Gastroesophageal sphincter (tissue), 3 donors: ENCODE measurements around the gene FAM13A.

Source experiments
- EP300 ChIP-seq: sonication (generic); formaldehyde crosslinking; IDR thresholded peaks from one replicate; pipeline ENCODE4 v1.6.1; 2017; ENCODE audit warnings: antibody characterized with exemption, mild to moderate bottlenecking
- POLR2A ChIP-seq, 2 donors: fragments of 450-650 bp; IDR thresholded peaks; one replicate each; pipeline ENCODE4 v1.6.1; 2017; ENCODE audit warnings: antibody characterized with exemption in 2 of 2, mild to moderate bottlenecking in 2 of 2, moderate library complexity in 1 of 2
- TF ChIP-seq, protein P1 (sequence below), 4 experiments: fragments of 200-600 bp in 2 of 4; fragments of 450-650 bp in 2 of 4; sonication (generic) in 1 of 4; IDR thresholded peaks; one replicate each; pipeline ENCODE4 v1.5.1; 2017 to 2019; ENCODE audit warnings: antibody characterized with exemption in 4 of 4, mild to moderate bottlenecking in 2 of 4, moderate library complexity in 2 of 4

- TF ChIP-seq POLR2A (IDR thresholded peaks at IDR 0.05) (no peak), EP300 (no peak)
- TF ChIP-seq, protein P1, sequence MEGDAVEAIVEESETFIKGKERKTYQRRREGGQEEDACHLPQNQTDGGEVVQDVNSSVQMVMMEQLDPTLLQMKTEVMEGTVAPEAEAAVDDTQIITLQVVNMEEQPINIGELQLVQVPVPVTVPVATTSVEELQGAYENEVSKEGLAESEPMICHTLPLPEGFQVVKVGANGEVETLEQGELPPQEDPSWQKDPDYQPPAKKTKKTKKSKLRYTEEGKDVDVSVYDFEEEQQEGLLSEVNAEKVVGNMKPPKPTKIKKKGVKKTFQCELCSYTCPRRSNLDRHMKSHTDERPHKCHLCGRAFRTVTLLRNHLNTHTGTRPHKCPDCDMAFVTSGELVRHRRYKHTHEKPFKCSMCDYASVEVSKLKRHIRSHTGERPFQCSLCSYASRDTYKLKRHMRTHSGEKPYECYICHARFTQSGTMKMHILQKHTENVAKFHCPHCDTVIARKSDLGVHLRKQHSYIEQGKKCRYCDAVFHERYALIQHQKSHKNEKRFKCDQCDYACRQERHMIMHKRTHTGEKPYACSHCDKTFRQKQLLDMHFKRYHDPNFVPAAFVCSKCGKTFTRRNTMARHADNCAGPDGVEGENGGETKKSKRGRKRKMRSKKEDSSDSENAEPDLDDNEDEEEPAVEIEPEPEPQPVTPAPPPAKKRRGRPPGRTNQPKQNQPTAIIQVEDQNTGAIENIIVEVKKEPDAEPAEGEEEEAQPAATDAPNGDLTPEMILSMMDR (IDR thresholded peaks at IDR 0.05), result no peak
Observed at GRCh38 chr4:88697141-88697540, 359.8 kb downstream of the FAM13A start.
